SK-N-SH (cell line): ENCODE data around the gene C7. TPM values are rescaled to one million over a fixed set of nuclear protein-coding genes. Genes with fewer than 3 reads are reported as not detected.
"Not testable (repeated sequence)": the region's sequence is repeated elsewhere in the genome, so short reads cannot be mapped to it uniquely, and the experiment has no call there.

Experiments
- CTCF ChIA-PET: fragments of 300-600, 350-600 bp; formaldehyde crosslinking; extraction: SDS; loops from one replicate; lab custom pipeline; 2021; lab: Yijun Ruan, JAX
- POLR2A ChIA-PET: fragments of 350-600 bp; sonication (Branson Sonifier 250); formaldehyde crosslinking; extraction: SDS; loops from one replicate; lab custom pipeline; 2020; ENCODE audit warnings: antibody characterized with exemption, inconsistent platforms; lab: Yijun Ruan, JAX
- DNase-seq: peaks from one replicate; pipeline ENCODE4 v3.0.0; 2012
- H2AFZ ChIP-seq: fragments of 200-600 bp; sonication (generic); 2 replicates; pipeline ENCODE4 v1.8.1; 2016; ENCODE audit warnings: antibody characterized with exemption, mild to moderate bottlenecking, low read depth
- H3F3A ChIP-seq: fragments of 200-600 bp; sonication (generic); replicated peaks from 2 replicates; pipeline ENCODE3; 2016; ENCODE audit warnings: antibody characterized with exemption, mild to moderate bottlenecking; ENCODE audit not compliant: insufficient read depth
- H3K27ac ChIP-seq, 2 experiments: fragments of 200-500 bp in 1 of 2; fragments of 200-600 bp in 1 of 2; sonication (Bioruptor generic) in 1 of 2; sonication (generic), shearing (Covaris generic) in 1 of 2; 2 replicates each; pipeline versions ENCODE4 v1.5.1 to v1.6.1; 2014 to 2016; ENCODE audit warnings: low read depth in 2 of 2, inconsistent platforms in 1 of 2, low read length in 1 of 2, mild to moderate bottlenecking in 1 of 2, mixed read lengths in 1 of 2
- H3K27me3 ChIP-seq: fragments of 200-600 bp; sonication (generic), shearing (Covaris generic); 2 replicates; pipeline ENCODE4 v1.6.1; 2016; ENCODE audit warnings: mixed run types; ENCODE audit not compliant: insufficient read depth
- H3K36me3 ChIP-seq, 2 experiments: fragments of 200-500 bp in 1 of 2; fragments of 200-600 bp in 1 of 2; sonication (Bioruptor generic) in 1 of 2; sonication (generic) in 1 of 2; replicated peaks in 1 of 2; 2 replicates each; pipeline versions ENCODE3 to v1.5.1; 2014 to 2016; ENCODE audit warnings: low read length in 1 of 2, mild to moderate bottlenecking in 1 of 2; ENCODE audit not compliant: insufficient read depth in 2 of 2, control insufficient read depth in 1 of 2
- H3K4me1 ChIP-seq, 2 experiments: fragments of 200-500 bp in 1 of 2; fragments of 200-600 bp in 1 of 2; sonication (Bioruptor generic) in 1 of 2; sonication (generic), shearing (Covaris generic) in 1 of 2; 2 replicates each; pipeline versions ENCODE4 v1.5.1 to v1.6.1; 2014 to 2016; ENCODE audit warnings: low read depth in 1 of 2, low read length in 1 of 2, mixed run types in 1 of 2; ENCODE audit not compliant: insufficient read depth in 2 of 2, control insufficient read depth in 1 of 2
- H3K4me2 ChIP-seq: fragments of 200-600 bp; sonication (generic), shearing (Covaris generic); 2 replicates; pipeline ENCODE4 v1.6.1; 2017; ENCODE audit warnings: mixed run types
- H3K4me3 ChIP-seq, 2 experiments: fragments of 200-500 bp in 1 of 2; fragments of 200-600 bp in 1 of 2; sonication (Bioruptor generic) in 1 of 2; sonication (generic), shearing (Covaris generic) in 1 of 2; 2 replicates each; pipeline versions ENCODE4 v1.5.1 to v1.8.1; 2014 to 2016; ENCODE audit warnings: low read depth in 2 of 2, inconsistent platforms in 1 of 2, low read length in 1 of 2, mild to moderate bottlenecking in 1 of 2, mixed read lengths in 1 of 2, moderate library complexity in 1 of 2
- H3K79me2 ChIP-seq: fragments of 200-600 bp; sonication (generic); 2 replicates; pipeline ENCODE4 v1.8.1; 2017; ENCODE audit warnings: mild to moderate bottlenecking; ENCODE audit not compliant: insufficient read depth
- H3K9ac ChIP-seq: fragments of 200-600 bp; sonication (generic); 2 replicates; pipeline ENCODE4 v1.6.1; 2017; ENCODE audit warnings: mixed run types
- H3K9me2 ChIP-seq: fragments of 200-600 bp; sonication (generic); 2 replicates; pipeline ENCODE4 v1.6.1; 2017; ENCODE audit warnings: mixed run types
- H3K9me3 ChIP-seq: fragments of 200-600 bp; sonication (generic); 2 replicates; pipeline ENCODE4 v1.6.1; 2017; ENCODE audit warnings: mixed run types, mild to moderate bottlenecking, moderate library complexity
- H4K20me1 ChIP-seq: fragments of 200-600 bp; sonication (generic); 2 replicates; pipeline ENCODE4 v1.6.1; 2017; ENCODE audit warnings: mild to moderate bottlenecking, mixed run types; ENCODE audit not compliant: insufficient read depth
- CHD2 ChIP-seq: fragments of 150-350 bp; IDR thresholded peaks from 2 replicates; pipeline ENCODE4 v1.6.1; 2018; ENCODE audit warnings: low read length; ENCODE audit not compliant: partially characterized antibody
- EP300 ChIP-seq, 2 experiments: IDR thresholded peaks; 2 replicates each; pipeline versions ENCODE4 v1.4.0 to v1.6.1; 2012; ENCODE audit warnings: borderline replicate concordance in 1 of 2, low read depth in 1 of 2, low read length in 1 of 2
- FOXM1 ChIP-seq: IDR thresholded peaks from 2 replicates; pipeline ENCODE4 v1.4.0; 2012; ENCODE audit warnings: low read depth, mild to moderate bottlenecking
- GABPA ChIP-seq: IDR thresholded peaks from 2 replicates; pipeline ENCODE4 v1.4.0; 2012; ENCODE audit warnings: low read depth, mild to moderate bottlenecking
- GATA2 ChIP-seq: sonication (generic); formaldehyde crosslinking; IDR thresholded peaks from 2 replicates; pipeline ENCODE4 v1.5.0; 2020; ENCODE audit warnings: mild to moderate bottlenecking, missing genetic modification reagents
- IRF3 ChIP-seq: fragments of 150-350 bp; IDR thresholded peaks from 2 replicates; pipeline ENCODE4 v1.6.1; 2016; ENCODE audit warnings: mild to moderate bottlenecking, low read depth, low read length
- JUND ChIP-seq: IDR thresholded peaks from 2 replicates; pipeline ENCODE4 v1.4.0; 2012
- MXI1 ChIP-seq: IDR thresholded peaks from 2 replicates; pipeline ENCODE4 v1.6.1; 2012; ENCODE audit warnings: mild to moderate bottlenecking, low read depth, low read length, improper control_type of control experiment
- NRF1 ChIP-seq: IDR thresholded peaks from 2 replicates; pipeline ENCODE4 v1.6.1; 2012; ENCODE audit warnings: low read depth, mild to moderate bottlenecking, low read length
- POLR2AphosphoS5 ChIP-seq: IDR thresholded peaks from 2 replicates; pipeline ENCODE4 v1.6.1; 2012; ENCODE audit warnings: low read depth, low read length
- RAD21 ChIP-seq: IDR thresholded peaks from 2 replicates; pipeline ENCODE4 v1.6.1; 2012; ENCODE audit warnings: mild to moderate bottlenecking, low read length
- RCOR1 ChIP-seq: fragments of 150-350 bp; IDR thresholded peaks from 2 replicates; pipeline ENCODE4 v1.6.1; 2017; ENCODE audit warnings: antibody characterized with exemption, low read length
- RXRA ChIP-seq: IDR thresholded peaks from 2 replicates; pipeline ENCODE4 v1.4.0; 2012; ENCODE audit warnings: low read depth, mild to moderate bottlenecking, borderline replicate concordance
- SIN3A ChIP-seq: IDR thresholded peaks from 2 replicates; pipeline ENCODE4 v1.6.1; 2012; ENCODE audit warnings: low read depth, mild to moderate bottlenecking, low read length, moderate library complexity, borderline replicate concordance
- TCF12 ChIP-seq: IDR thresholded peaks from 2 replicates; pipeline ENCODE4 v1.4.0; 2012
- USF1 ChIP-seq: IDR thresholded peaks from 2 replicates; pipeline ENCODE4 v1.4.0; 2012; ENCODE audit warnings: low read depth, borderline replicate concordance
- WGBS: methylation state at CpG from one replicate; pipeline ENCODE4 v1.1.6; 2017; ENCODE audit warnings: low lambda C conversion rate; 5-methylcytosine and 5-hydroxymethylcytosine counted together
- polyA plus RNA-seq, 3 experiments: library from polyadenylated mRNA; depleted of rRNA; stranded (reverse); fragments of >200 nt; gene quantifications; 2 replicates each; pipeline ENCODE4 v1.2.3, GENCODE V29; 2012

C7 gene
- polyA plus RNA-seq (2012; rRNA removed) = 11.1 and 38.1 TPM in 2 replicates
- polyA plus RNA-seq (2012; cell fraction: cytosol; rRNA removed) = 35.6 and 59.8 TPM in 2 replicates
- polyA plus RNA-seq (2012; cell fraction: nucleus; rRNA removed) = 11.7 and 16.3 TPM in 2 replicates

GRCh38 chr5:40909264-40909663 is at the start of gene C7:
TSS of gene C7 (plus strand) at chr5:40909497. CDS start at chr5:40909611, 114 bp downstream.
- WGBS = 16% methylated on average over 3 of the region's 3 CpGs
- ChIA-PET CTCF (interaction anchor here (1.0 to 1.8 kb wide), 5 partner anchors 103 to 935 kb away, joined by 3 to 5 read pairs (median 3); no protein-coding TSS in a partner anchor), POLR2A (interaction anchor here (1.1 to 2.9 kb wide), 4 partner anchors 355 to 601 kb away, joined by 3 to 7 read pairs (median 4); partner anchors contain the start of gene PLCXD3)
- Histone ChIP-seq H3K4me3 (peak within 1 kb of the TSS in 1 of 2 experiments; percentile 32; a peak in 2 of 4 replicates), H3K79me2 (no peaks in the 10 kb centered on the region), H3K27me3 (no peaks in the 10 kb centered on the region), H2AFZ (no peak within 1 kb of the TSS), H3K36me3 (no peaks in the 10 kb centered on the region), H3F3A (no peaks in the 10 kb centered on the region), H3K4me1 (peaks cover 0 to 11% of the 10 kb centered on the region in 2 experiments; a peak in 2 of 4 replicates), H3K27ac (peak within 1 kb of the TSS in 1 of 2 experiments; percentile 91; a peak in 2 of 4 replicates), H3K9ac (no peak within 1 kb of the TSS), H3K4me2 (no peak within 1 kb of the TSS), H3K9me3 (no peaks in the 10 kb centered on the region)
- TF ChIP-seq CHD2 (peak; percentile 36), RCOR1 (0 out of 2 replicates have a peak, but pooled peaks have one; percentile 48), TCF12 (peak; percentile 36; the same call in 1 of the 2 replicates), IRF3 (no peak; the same call in 1 of the 2 replicates), EP300 (IDR thresholded peaks at IDR 0.05; ENCODE audit: borderline replicate concordance in 1 of 2, low read depth in 1 of 2, low read length in 1 of 2) (peak in 1 of 2 experiments; percentile 72; a peak in 1 of 4 replicates), GABPA (no peak), SIN3A (no peak), RAD21 (peak; percentile 16; the same call in 1 of the 2 replicates), MXI1 (peak; percentile 40; the same call in 1 of the 2 replicates), GATA2 (peak; percentile 37; the same call in 1 of the 2 replicates), POLR2AphosphoS5 (peak; percentile 20; the same call in 1 of the 2 replicates)
- TF ChIP-seq, all 33 proteins: peak for 8
- no peaks in the 10 kb centered on the region for H4K20me1 ChIP-seq
- peak; percentile 49 for DNase-seq
- H3K9me2 ChIP-seq = no peaks in the 10 kb centered on the region

- Histone ChIP-seq H3K9ac (no peak overlapping the region), H3K27me3 (no peaks in the 10 kb centered on the region)
- TF ChIP-seq RCOR1 = no peak
- no peak for TF ChIP-seq USF1
- TF ChIP-seq JUND = no peak
- no peak for TF ChIP-seq NRF1
- TF ChIP-seq CHD2 = no peak
- TF ChIP-seq POLR2AphosphoS5 = no peak
- TF ChIP-seq SIN3A = no peak
- TF ChIP-seq FOXM1 = no peak
- TF ChIP-seq RXRA = no peak
- TF ChIP-seq, all 33 proteins: peak for 0
- no peak overlapping the region for H3K4me2 ChIP-seq
- H4K20me1 ChIP-seq = no peaks in the 10 kb centered on the region
- H3K4me1 ChIP-seq = no peaks in the 10 kb centered on the region
- H3F3A ChIP-seq = no peaks in the 10 kb centered on the region
- no peak overlapping the region for H2AFZ ChIP-seq
- POLR2A ChIA-PET = no interaction called here
- H3K79me2 ChIP-seq = no peaks in the 10 kb centered on the region
- H3K9me3 ChIP-seq = no peaks in the 10 kb centered on the region
- DNase-seq = no peak
- H3K36me3 ChIP-seq = no peaks in the 10 kb centered on the region
- no peaks in the 10 kb centered on the region for H3K9me2 ChIP-seq
- no peak overlapping the region for H3K4me3 ChIP-seq
- CTCF ChIA-PET = interaction anchor here (1.3 to 2.3 kb wide), 2 partner anchors 18 to 44 kb away, joined by 3 to 8 read pairs; no protein-coding TSS in a partner anchor
- no peak overlapping the region for H3K27ac ChIP-seq
Measured at GRCh38 chr5:40860711-40861110, 48.6 kb upstream of the C7 start.

GRCh38 chr5:40865004-40865403 is 44.3 kb upstream of the C7 start:
- DNase-seq, H4K20me1 ChIP-seq, POLR2A ChIA-PET, H3K27ac ChIP-seq, H3K4me3 ChIP-seq, H3K9me3 ChIP-seq, H3K9me2 ChIP-seq, H3K79me2 ChIP-seq, H3K4me2 ChIP-seq, H3F3A ChIP-seq, H3K36me3 ChIP-seq, H3K4me1 ChIP-seq, H3K27me3 ChIP-seq, H3K9ac ChIP-seq, H2AFZ ChIP-seq: not testable (repeated sequence)
- CTCF ChIA-PET = interaction anchor here (0.6 kb wide), 1 partner anchor 1262 kb away, joined by 3 read pairs; no protein-coding TSS in a partner anchor
- 30% methylated on average over 5 of the region's 5 CpGs for WGBS
